ENCODE data around the gene CDK6. TPM values are rescaled to one million over a fixed set of nuclear protein-coding genes. Genes with fewer than 3 reads are reported as not detected.

Gene CDK6
- total and polyA plus RNA-seq, 2 of the 8 experiments (the other 6 are each of a cell fraction or from before 2014, with no cell fraction given) = 5.9 to 18.9 TPM

DNA sequence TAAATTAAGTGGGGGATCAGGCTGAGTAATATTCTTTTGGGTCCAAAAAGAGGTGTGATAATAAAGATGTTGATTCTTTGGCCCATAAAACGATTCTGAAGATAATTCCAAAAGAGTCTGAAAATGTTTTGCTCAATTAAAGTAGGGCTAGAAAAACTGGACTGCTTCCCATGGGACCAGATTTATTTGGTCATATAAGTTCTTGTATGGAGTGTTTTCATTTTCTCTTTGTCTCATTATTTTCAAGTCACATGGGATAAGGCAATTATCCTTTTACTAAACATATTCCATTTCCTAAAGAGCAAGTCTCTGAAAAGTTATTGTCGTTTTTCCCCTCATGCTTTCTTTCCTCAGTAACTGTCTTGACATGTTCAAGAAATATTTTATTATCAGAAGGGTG lies 41.5 kb downstream of the CDK6 start:
- no peak overlapping the region for H3K27ac ChIP-seq (ENCODE audit: low read depth, low read length)
- H3K18ac ChIP-seq (ENCODE audit: extremely low read depth, low read length) = no peak overlapping the region
- no peak overlapping the region for H3K4me2 ChIP-seq (ENCODE audit: insufficient read depth in 1 of 2, low read depth in 2 of 2, low read length in 2 of 2)
- no peak overlapping the region for H4K8ac ChIP-seq (ENCODE audit: extremely low read depth, insufficient read depth, low read length)
- H2BK5ac ChIP-seq (ENCODE audit: low read depth, low read length) = no peak overlapping the region
- 84% methylated on average over 2 of the region's 2 CpGs; no CpG with 5 or more reads in 1 of the 2 experiments for WGBS, 2 experiments (ENCODE audit: extremely low coverage in 1 of 2, insufficient coverage in 1 of 2, insufficient read length in 1 of 2, insufficient replicate concordance in 2 of 2, low coverage in 1 of 2, low lambda C conversion rate in 2 of 2, missing lambda C conversion rate in 1 of 2)
- no peak overlapping the region for H2BK12ac ChIP-seq (ENCODE audit: low read depth, low read length)
- H3K23me2 ChIP-seq (ENCODE audit: low read depth, low read length) = no peaks in the 10 kb centered on the region
- H3K4ac ChIP-seq (replicated peaks; ENCODE audit: insufficient read length, low read depth, low read length) = no peak overlapping the region
- POLR2A ChIA-PET (ENCODE audit: partially characterized antibody) = no interaction called here
- H2BK15ac ChIP-seq (ENCODE audit: low read length) = no peak overlapping the region
- peaks cover 0 to 2% (median 0%) of the 10 kb centered on the region in 4 experiments; a peak in 2 of 7 replicates for H3K4me1 ChIP-seq (replicated peaks in 1 of 4; ENCODE audit: control insufficient read depth in 3 of 4, insufficient read depth in 4 of 4, low read length in 3 of 4)
- no peak overlapping the region for H3K56ac ChIP-seq (replicated peaks; ENCODE audit: insufficient read length, low read depth, low read length)
- H4K20me1 ChIP-seq (replicated peaks in 1 of 2; ENCODE audit: control insufficient read depth in 1 of 2, insufficient read depth in 2 of 2, low read length in 2 of 2) = no peaks in the 10 kb centered on the region
- H3K79me2 ChIP-seq (ENCODE audit: control insufficient read depth in 1 of 2, insufficient read depth in 2 of 2, low read length in 2 of 2) = peaks cover 0 to 4% of the 10 kb centered on the region in 2 experiments; a peak in 2 of 4 replicates
- CTCF ChIA-PET (ENCODE audit: partially characterized antibody) = no interaction called here
- no peak overlapping the region for H2AK5ac ChIP-seq (ENCODE audit: low read depth, low read length)
- DNase-seq (ENCODE audit: low read depth in 1 of 2, low spot score in 2 of 2) = no peak
- no peak overlapping the region for H2BK120ac ChIP-seq (replicated peaks; ENCODE audit: low read depth, low read length)
- no peaks in the 10 kb centered on the region for H3K36me3 ChIP-seq (ENCODE audit: control insufficient read depth in 2 of 4, insufficient read depth in 4 of 4, low read length in 3 of 4)
- H3K4me3 ChIP-seq (ENCODE audit: extremely low read depth in 1 of 4, insufficient read depth in 2 of 4, low read depth in 3 of 4, low read length in 4 of 4) = no peak overlapping the region
- H3K9me3 ChIP-seq (ENCODE audit: insufficient read depth in 2 of 2, low read depth in 1 of 2, low read length in 1 of 2) = 0 out of 4 replicates have a peak, but pooled peaks cover 0 to 2% of the 10 kb centered on the region in 2 experiments
- no peak overlapping the region for H4K91ac ChIP-seq (replicated peaks; ENCODE audit: insufficient read length, low read length)
- TF ChIP-seq TEAD4 (IDR thresholded peaks at IDR 0.05; ENCODE audit: low read depth, low read length) (no peak), SP4 (IDR thresholded peaks at IDR 0.05; ENCODE audit: low read length) (no peak), HDAC6 (IDR thresholded peaks at IDR 0.05; ENCODE audit: low read depth, low read length) (no peak)
- no peak overlapping the region for H3K14ac ChIP-seq (ENCODE audit: insufficient read length)
- no peaks in the 10 kb centered on the region for H3K27me3 ChIP-seq (replicated peaks in 1 of 4; ENCODE audit: control insufficient read depth in 3 of 4, extremely low read depth in 1 of 4, insufficient read depth in 3 of 4, low read length in 3 of 4)
- H2BK20ac ChIP-seq (ENCODE audit: low read length) = no peak overlapping the region
- no peak overlapping the region for H4K5ac ChIP-seq (ENCODE audit: insufficient read length, low read depth, low read length)
- no peak overlapping the region for H2AFZ ChIP-seq (ENCODE audit: low read length)
- no peak for FAIRE-seq
- no peak overlapping the region for H3K9ac ChIP-seq (replicated peaks in 1 of 4; ENCODE audit: extremely low read depth in 1 of 4, low read depth in 3 of 4, low read length in 3 of 4)
- H3K79me1 ChIP-seq (ENCODE audit: low read depth, low read length) = peaks cover 3% of the 10 kb centered on the region; the same call in 1 of the 2 replicates
- H3K23ac ChIP-seq (ENCODE audit: insufficient read length) = no peak overlapping the region

Measured in H1 (cell line).